Activated B cell treated with CpG ODN at 0.5 μM for 24 hours (primary cell): ENCODE data around the gene DPM3. TPM values are rescaled to one million over a fixed set of nuclear protein-coding genes. Genes with fewer than 3 reads are reported as not detected.

ENCODE experiments used
- ATAC-seq: fragments of 200-7000 bp; cut with Tn5 transposase; one replicate; pipeline ENCODE4 v1.10.0; 2021; ENCODE audit warnings: low read depth, mild to moderate bottlenecking, moderate library complexity
- CTCF ChIA-PET: fragments of 350-600 bp; sonication (Branson Sonifier 250); formaldehyde crosslinking; loops from one replicate; lab custom pipeline; 2021; ENCODE audit warnings: antibody characterized with exemption; lab: Charles Lee
- POLR2A ChIA-PET: fragments of 350-600 bp; sonication (Branson Sonifier 250); formaldehyde crosslinking; loops from one replicate; lab custom pipeline; 2021; ENCODE audit warnings: antibody characterized with exemption; lab: Charles Lee
- DNase-seq: peaks from one replicate; pipeline ENCODE4 v3.0.0; 2022
- H3K27ac Mint-ChIP-seq: one replicate; pipeline ENCODE4 v1.8.0; 2020; ENCODE audit warnings: mixed read lengths
- H3K27me3 Mint-ChIP-seq: one replicate; pipeline ENCODE4 v1.8.0; 2021; ENCODE audit warnings: mixed read lengths
- H3K36me3 Mint-ChIP-seq: one replicate; pipeline ENCODE4 v1.8.0; 2021; ENCODE audit warnings: low read depth, mixed read lengths
- H3K4me1 Mint-ChIP-seq: one replicate; pipeline ENCODE4 v1.8.0; 2021; ENCODE audit warnings: mixed read lengths
- H3K4me3 Mint-ChIP-seq: one replicate; pipeline ENCODE4 v1.8.0; 2020; ENCODE audit warnings: mild to moderate bottlenecking, mixed read lengths
- H3K9me3 Mint-ChIP-seq: one replicate; pipeline ENCODE4 v1.8.0; 2020; ENCODE audit warnings: mixed read lengths
- intact Hi-C: fragments of 100-400 bp; cut with micrococcal nuclease; formaldehyde crosslinking; loops from one replicate; pipeline ENCODE4 v1.15.1; 2024
- total RNA-seq: library from RNA; stranded (reverse); gene quantifications from 2 replicates; pipeline ENCODE4 v1.2.3, GENCODE V29; 2022
- TF ChIP-seq, protein P1 (sequence below): fragments of 200-600 bp; IDR thresholded peaks from one replicate; pipeline ENCODE4 v1.8.0; 2022; ENCODE audit warnings: antibody characterized with exemption, mild to moderate bottlenecking

DPM3 gene
- total RNA-seq, 1 donor from 2014 or later = 33.2 TPM

DNA sequence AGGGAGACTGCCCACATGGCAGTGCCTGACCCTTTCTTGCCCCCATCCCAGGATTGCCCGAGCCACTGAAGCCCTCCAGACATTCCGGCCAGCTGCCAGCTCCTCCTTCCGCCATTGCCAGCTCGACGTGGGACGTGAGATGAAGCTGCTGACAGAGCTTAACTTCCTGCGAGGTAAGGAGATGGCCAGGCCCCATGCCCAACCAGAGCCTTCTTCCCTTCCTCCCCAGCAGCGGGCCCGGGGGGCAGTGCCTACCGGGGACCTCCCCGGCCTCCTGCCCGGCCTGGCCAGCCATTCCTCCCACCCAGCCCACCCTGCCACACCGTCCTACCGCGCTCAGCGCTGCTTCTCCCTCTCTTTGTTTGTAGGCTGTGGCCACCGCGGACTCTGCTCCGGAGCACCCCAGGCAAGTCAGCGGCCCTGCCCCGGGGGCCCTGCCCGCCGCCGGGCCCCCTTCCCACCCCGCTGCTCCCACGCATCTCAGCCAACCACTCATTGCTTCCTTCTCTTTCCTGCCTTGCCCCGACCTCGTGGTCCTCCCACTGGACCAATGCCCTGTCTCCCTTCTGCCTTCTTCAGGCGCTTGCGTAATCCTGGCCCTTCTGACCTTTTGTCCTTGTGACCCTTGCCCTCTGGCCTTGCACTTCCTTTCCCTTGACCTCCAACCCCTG is 38.2 kb upstream of the DPM3 start:
- H3K4me3 Mint-ChIP-seq = no peak overlapping the region
- ChIA-PET CTCF (interaction anchor here (1.4 to 4.6 kb wide), 2 partner anchors 15 to 49 kb away, joined by 7 to 41 read pairs; no protein-coding TSS in a partner anchor), POLR2A (interaction anchor here (2.4 kb wide), 1 partner anchor 15 kb away, joined by 13 read pairs; no protein-coding TSS in a partner anchor)
- peaks cover 20% of the 10 kb centered on the region for H3K4me1 Mint-ChIP-seq
- intact Hi-C loops = loop anchor here (10.0 kb wide), 2 partner anchors 204 to 624 kb away; partner anchors contain the start of genes CKS1B, SHC1 and UBE2Q1
- DNase-seq = peak; percentile 5
- no peaks in the 10 kb centered on the region for H3K27me3 Mint-ChIP-seq
- TF ChIP-seq, protein P1, sequence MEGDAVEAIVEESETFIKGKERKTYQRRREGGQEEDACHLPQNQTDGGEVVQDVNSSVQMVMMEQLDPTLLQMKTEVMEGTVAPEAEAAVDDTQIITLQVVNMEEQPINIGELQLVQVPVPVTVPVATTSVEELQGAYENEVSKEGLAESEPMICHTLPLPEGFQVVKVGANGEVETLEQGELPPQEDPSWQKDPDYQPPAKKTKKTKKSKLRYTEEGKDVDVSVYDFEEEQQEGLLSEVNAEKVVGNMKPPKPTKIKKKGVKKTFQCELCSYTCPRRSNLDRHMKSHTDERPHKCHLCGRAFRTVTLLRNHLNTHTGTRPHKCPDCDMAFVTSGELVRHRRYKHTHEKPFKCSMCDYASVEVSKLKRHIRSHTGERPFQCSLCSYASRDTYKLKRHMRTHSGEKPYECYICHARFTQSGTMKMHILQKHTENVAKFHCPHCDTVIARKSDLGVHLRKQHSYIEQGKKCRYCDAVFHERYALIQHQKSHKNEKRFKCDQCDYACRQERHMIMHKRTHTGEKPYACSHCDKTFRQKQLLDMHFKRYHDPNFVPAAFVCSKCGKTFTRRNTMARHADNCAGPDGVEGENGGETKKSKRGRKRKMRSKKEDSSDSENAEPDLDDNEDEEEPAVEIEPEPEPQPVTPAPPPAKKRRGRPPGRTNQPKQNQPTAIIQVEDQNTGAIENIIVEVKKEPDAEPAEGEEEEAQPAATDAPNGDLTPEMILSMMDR = no peak
- no peak for ATAC-seq
- H3K27ac Mint-ChIP-seq = no peak overlapping the region
- H3K36me3 Mint-ChIP-seq = no peaks in the 10 kb centered on the region
- no peaks in the 10 kb centered on the region for H3K9me3 Mint-ChIP-seq

GRCh38 chr1:155177918-155178281 is 37.6 kb upstream of the DPM3 start:
- TF ChIP-seq, protein P1 = no peak
- intact Hi-C loops = loop anchor here (2.0 to 10.0 kb wide), 3 partner anchors 15 to 623 kb away; partner anchors contain the start of genes CKS1B, SHC1 and UBE2Q1
- CTCF ChIA-PET = interaction anchor here (0.9 to 4.6 kb wide), 5 partner anchors 8 to 66 kb away, joined by 4 to 41 read pairs (median 6); partner anchors contain the start of gene THBS3
- Mint-ChIP-seq H3K36me3 (peaks cover 6% of the 10 kb centered on the region), H3K4me3 (no peak overlapping the region), H3K27ac (no peak overlapping the region), H3K9me3 (no peaks in the 10 kb centered on the region), H3K4me1 (peaks cover 24% of the 10 kb centered on the region), H3K27me3 (no peaks in the 10 kb centered on the region)
- DNase-seq (no peak), ATAC-seq (no peak)
- POLR2A ChIA-PET = interaction anchor here (1.6 to 2.4 kb wide), 2 partner anchors 16 to 46 kb away, joined by 5 to 13 read pairs; no protein-coding TSS in a partner anchor

- POLR2A ChIA-PET = interaction anchor here (1.6 to 2.4 kb wide), 2 partner anchors 17 to 47 kb away, joined by 5 to 13 read pairs; no protein-coding TSS in a partner anchor
- ATAC-seq = no peak
- no peak for DNase-seq
- Mint-ChIP-seq H3K27me3 (no peaks in the 10 kb centered on the region), H3K36me3 (peaks cover 10% of the 10 kb centered on the region), H3K4me3 (no peak overlapping the region), H3K9me3 (no peaks in the 10 kb centered on the region), H3K27ac (no peak overlapping the region), H3K4me1 (peaks cover 26% of the 10 kb centered on the region)
- CTCF ChIA-PET = interaction anchor here (0.8 to 4.6 kb wide), 8 partner anchors 8 to 92 kb away, joined by 3 to 41 read pairs (median 5); partner anchors contain the start of gene THBS3
- TF ChIP-seq, protein P1 = no peak
- intact Hi-C loops = loop anchor here (2.0 to 10.0 kb wide), 3 partner anchors 15 to 623 kb away; partner anchors contain the start of genes CKS1B, SHC1 and UBE2Q1
Observed at GRCh38 chr1:155177192-155177917, 37.0 kb upstream of the DPM3 start.

- TF ChIP-seq, protein P1 = peak; percentile 62
- CTCF ChIA-PET = interaction anchor here (0.8 to 4.6 kb wide), 6 partner anchors 9 to 91 kb away, joined by 3 to 41 read pairs (median 4); partner anchors contain the start of gene THBS3
- peak overlapping the region; percentile 32 for H3K27ac Mint-ChIP-seq
- peak overlapping the region; percentile 24 for H3K4me3 Mint-ChIP-seq
- intact Hi-C loops = loop anchor here (1.0 to 10.0 kb wide), 6 partner anchors 16 to 622 kb away; partner anchors contain the start of genes CKS1B, MTX1, SHC1 and UBE2Q1
- H3K4me1 Mint-ChIP-seq = peaks cover 32% of the 10 kb centered on the region
- peaks cover 10% of the 10 kb centered on the region for H3K36me3 Mint-ChIP-seq
- H3K9me3 Mint-ChIP-seq = no peaks in the 10 kb centered on the region
- no peaks in the 10 kb centered on the region for H3K27me3 Mint-ChIP-seq
- POLR2A ChIA-PET = interaction anchor here (1.6 to 2.4 kb wide), 3 partner anchors 17 to 387 kb away, joined by 4 to 13 read pairs (median 5); partner anchors contain the start of gene ASH1L
- DNase-seq (peak; percentile 69), ATAC-seq (peak; percentile 45)
Observed at GRCh38 chr1:155176544-155177071, 36.3 kb upstream of the DPM3 start.
